Limb (tissue), 2 donors: ENCODE results near the gene ADGRB3.
"Not testable (repeated sequence)": the region's sequence is repeated elsewhere in the genome, so short reads cannot be mapped to it uniquely, and the experiment has no call there.

Experiments
- DNase-seq, 2 donors: peaks; one replicate each; pipeline ENCODE4 v3.0.0-alpha.2; 2016; ENCODE audit errors: extremely low spot score in 2 of 2

ADGRB3 gene

DNA sequence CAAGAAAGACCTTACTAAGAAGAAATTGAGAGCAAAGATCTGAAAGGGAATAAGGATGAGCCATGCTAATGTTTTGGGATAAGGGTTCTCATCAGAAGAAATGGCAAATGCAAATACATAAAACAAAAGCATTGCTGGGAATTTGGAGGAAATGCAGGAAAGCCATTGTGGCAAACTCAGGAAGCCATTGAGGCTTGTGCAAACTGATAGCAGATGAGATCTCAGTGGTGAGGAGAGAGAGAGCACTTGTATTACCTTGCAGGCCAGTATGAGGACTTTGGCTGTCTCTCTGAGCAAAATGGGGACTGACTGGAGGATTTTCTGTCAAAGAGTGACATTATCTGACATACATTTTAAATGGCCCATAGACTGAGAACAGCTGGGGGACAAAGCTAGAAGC, 103.0 kb downstream of the ADGRB3 start:
- no peak for DNase-seq

GRCh38 chr6:68740828-68741500, 105.9 kb downstream of the ADGRB3 start:
- no peak for DNase-seq

GRCh38 chr6:68741501-68742386, 106.7 kb downstream of the ADGRB3 start:
- no peak for DNase-seq

DNA sequence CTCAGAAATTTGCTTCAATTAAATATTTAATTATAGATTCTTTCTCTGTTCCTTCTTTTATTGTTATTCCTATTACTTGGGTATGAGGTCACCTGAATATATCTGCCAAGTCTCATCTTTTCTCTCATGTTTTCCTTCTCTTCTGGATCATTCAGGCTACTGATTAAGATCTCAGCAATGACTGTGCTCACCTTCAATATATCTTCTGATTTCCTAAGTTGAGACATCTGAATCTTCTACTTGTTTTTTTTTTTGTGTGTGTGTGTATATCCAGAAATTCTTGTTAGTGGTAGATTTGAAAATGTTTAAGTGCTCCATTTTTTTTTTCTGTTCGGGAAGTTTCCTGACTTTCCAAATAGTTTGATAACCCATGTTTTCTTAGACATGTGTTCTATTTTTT, 108.0 kb downstream of the ADGRB3 start:
- no peak for DNase-seq

- DNase-seq, result not testable (repeated sequence)
Measured at GRCh38 chr6:68744376-68744775, 109.3 kb downstream of the ADGRB3 start.

DNA sequence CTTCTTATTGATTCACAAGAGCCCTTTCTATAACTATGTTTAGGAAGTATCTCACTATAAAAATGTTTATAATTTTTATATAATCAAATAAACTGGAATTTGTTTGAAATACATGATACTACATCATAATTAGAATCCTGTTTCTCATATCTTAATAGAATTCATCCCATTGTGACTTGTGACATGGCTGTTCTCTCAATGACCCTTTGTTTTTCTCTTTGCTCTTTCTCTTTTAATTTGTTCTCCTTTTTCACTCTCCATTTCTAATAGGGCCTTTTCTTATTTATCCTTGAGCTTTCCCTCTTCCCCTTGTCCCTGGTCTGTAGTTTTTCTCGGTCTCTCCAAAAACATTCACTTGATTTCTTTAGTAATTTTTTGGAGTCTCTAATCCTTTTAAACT, 111.3 kb downstream of the ADGRB3 start:
- DNase-seq, result no peak

DNA sequence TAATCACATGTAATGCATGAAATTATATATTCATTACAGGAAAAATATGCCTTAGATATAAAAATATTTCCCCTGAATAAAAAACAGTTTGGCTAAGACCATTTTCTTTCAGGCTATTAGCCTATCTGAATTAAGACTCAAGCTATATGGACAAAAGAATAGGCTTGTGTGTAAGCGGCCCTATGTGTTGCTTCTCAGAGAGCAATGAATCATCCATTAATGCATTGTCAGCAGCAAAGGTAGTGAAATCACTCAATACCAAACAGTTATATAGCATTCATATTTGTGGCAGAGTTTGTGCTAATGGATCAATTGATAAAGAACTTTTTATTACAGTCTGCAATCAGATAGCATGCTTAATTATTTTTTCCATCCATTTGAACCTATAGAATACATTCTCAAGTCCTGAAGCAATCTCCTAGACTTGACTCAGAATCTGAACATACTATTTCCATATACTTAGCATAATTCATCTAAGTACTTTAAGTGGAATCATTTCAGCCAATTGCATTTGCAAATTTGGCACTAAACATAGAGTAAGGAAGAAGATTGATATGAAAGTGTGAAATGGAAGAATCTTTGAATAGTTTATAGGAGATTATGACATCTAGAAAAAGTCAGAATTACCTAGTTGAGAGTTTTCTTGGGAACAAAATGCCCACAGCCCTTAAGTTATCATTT, 112.2 kb downstream of the ADGRB3 start:
- no peak for DNase-seq

DNA sequence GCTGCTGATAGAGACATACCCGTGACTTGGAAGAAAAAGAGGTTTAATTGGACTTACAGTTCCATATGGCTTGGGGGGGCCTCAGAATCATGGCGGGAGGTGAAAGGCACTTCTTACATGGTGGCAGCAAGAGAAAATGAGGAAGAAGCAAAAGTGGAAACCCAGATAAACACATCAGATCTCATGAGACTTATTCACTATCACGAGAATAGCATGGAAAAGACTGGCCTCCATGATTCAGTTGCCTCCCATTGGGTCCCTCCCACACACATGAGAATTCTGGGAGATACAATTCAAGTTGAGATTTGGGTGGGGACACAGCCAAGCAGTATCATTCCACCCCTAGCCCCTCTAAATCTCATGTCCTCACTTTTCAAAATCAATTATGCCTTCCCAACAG, 112.8 kb downstream of the ADGRB3 start:
- DNase-seq, result not testable (repeated sequence)

DNA sequence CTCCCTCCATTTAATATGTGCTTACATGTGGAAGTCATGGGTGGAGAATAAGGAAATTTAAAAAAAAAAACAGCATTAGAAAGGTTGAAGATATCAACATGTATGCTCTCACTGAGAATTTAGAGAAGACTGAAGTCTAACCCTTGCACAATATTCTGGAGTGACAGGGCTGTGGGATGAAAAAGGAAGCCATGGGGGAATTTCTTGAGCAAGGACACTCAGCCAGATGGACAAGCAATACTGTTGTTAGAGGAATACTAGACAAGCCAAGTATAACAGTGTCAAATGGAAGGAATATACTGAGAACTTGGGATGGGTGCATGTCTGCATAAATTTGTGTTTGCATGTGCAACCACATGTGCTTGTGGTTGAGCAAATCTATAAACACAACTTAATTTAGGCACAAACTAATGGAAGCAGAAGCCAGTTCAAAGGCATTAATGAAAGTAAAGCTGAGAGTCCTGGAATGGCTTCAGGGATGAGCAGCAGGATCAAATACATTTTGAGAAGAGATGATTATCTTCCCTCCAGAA, 119.7 kb downstream of the ADGRB3 start:
- DNase-seq, result no peak

- DNase-seq, result no peak
Measured at GRCh38 chr6:68756454-68757375, 121.6 kb downstream of the ADGRB3 start.

DNA sequence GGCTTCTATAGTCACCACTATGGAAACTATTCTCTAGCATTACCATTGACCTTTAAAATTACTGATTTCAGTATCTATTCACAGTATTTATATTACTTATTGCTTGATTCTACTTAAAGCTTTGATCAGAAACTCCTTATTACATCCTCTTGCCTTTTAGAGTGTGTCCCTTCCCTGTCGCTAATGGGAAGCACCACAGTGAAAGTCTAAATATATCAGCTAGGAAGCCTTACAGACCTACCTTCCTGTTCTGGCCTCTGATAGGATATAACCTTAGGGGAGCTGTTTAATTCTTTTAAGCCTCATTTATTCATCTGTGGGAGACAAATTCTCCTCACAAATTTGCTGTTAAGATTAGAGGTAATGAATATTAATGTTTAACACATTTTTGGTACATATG, 122.7 kb downstream of the ADGRB3 start:
- DNase-seq, result no peak

DNA sequence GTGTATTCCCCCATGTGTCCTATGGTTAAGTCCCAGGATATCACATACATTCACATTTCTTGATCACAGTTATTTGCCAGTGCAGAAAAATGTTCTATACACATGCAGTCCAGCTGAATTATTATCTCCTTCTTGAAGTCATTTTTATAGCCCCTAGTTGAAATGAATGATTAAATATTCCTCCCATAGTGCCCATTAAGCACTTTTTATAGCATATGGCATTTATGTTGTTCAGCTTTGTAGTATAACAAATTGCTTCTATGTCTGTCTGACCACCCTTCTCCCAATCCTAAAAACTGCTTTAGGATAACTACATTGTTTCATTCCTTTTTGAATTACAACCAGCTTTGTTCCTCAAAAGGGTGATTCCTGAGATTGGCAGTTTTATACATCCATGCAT, 123.5 kb downstream of the ADGRB3 start:
- no peak for DNase-seq

- no peak for DNase-seq
Measured at GRCh38 chr6:68760485-68760884, 125.4 kb downstream of the ADGRB3 start.

DNA sequence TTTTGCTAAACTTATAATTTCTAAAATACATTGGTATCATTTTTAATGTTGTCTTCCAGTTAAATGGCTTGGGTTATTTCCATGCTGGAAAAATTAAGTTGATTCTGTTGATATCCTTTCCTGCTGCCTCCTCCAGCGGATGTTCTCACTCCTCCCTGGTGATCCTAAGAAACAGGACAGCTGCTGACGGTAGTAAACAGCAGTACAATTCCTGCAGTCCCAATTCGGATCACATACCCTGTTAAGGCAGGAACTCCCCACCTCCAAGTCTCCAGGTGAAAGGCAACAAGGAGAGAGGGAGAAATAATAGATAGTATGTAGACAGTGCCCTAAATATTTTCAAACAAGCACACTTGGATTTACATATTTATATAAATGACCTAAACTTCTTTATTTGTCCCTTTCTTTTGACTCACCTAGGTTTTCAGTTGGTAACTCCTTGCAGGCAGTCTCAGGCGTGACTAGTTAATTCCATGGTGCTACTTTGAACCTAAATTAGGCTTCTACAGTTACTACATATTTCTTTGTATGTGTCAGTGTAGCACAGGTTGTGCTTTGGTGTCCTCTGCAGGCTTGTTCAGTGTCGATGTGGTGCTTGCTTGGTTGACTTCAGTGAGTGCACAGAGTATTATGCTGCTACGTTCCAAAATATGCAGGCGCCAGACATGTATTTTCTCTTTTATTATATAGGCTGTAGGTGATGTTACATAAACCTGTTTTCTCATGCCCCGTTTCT, 126.0 kb downstream of the ADGRB3 start:
- no peak for DNase-seq

GRCh38 chr6:68761985-68762384, 126.9 kb downstream of the ADGRB3 start:
- no peak for DNase-seq

DNA sequence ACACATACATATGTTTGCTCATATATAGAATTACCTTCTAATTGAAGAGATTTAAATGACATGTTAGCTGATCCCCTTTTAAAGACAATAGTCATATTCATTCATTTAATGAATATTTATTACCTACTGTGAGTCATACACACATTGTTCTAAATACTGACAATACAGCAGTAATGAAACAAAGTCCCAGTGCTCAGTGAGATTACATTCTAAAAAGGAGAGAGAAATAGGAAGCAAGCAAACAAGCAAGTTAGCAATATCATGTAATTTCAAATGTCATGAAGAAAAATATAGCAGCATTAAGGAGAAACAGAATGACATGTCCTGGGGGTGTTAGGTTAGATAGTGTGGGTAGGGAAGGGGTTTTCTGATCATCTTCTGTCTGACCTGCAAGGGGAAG, 136.3 kb downstream of the ADGRB3 start:
- no peak for DNase-seq

GRCh38 chr6:68774843-68775242, 139.8 kb downstream of the ADGRB3 start:
- no peak for DNase-seq

- DNase-seq, result no peak
Measured at GRCh38 chr6:68776354-68776753, 141.3 kb downstream of the ADGRB3 start.

GRCh38 chr6:68777956-68778355, 142.9 kb downstream of the ADGRB3 start:
- DNase-seq, result peak in 1 of 2 donors; percentile 26

DNA sequence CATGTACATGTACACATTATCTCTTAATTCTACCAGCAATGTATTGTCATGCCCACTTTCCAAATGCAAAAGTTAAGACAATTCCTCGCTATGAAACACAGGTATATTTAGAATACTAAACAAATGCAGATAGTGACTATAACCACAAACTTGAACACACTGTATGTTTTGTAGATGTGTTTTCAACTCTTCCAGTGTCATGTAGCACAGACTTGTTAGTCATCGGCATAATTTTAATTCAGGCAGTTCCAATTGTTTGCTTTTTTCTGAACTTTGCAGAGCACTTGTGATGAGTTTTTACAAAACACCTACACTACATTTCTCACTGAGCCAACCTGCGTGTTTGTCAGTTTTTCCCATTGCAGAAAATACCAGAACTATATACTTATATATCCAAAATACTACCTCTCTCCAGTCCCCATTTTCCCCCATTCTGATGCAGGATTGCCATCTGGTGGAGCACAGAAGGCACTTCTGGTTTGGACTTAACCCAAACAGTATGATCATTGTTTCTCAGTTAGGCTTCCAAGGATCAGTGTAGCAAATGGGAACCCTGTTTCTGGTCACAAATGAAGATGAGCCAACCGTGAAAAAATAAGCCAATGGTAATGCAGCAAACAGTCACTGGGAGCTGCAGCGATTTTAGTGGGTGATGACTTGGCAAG, 143.4 kb downstream of the ADGRB3 start:
- peak; percentile 49 to 64 for DNase-seq
